ENCODE data around the gene C1QTNF9B. TPM values are rescaled to one million over a fixed set of nuclear protein-coding genes. Genes with fewer than 3 reads are reported as not detected.
"Not testable (repeated sequence)": the region's sequence is repeated elsewhere in the genome, so short reads cannot be mapped to it uniquely, and the experiment has no call there.

C1QTNF9B gene
- total RNA-seq = 1 to 10 TPM in 1 of 4 donors, under 1 TPM in 2, not detected in 1; 0.27 to 1.1 (median 0.58) TPM

GRCh38 chr13:23897452-23897919, at the start of gene C1QTNF9B:
C1QTNF9B (minus strand) TSS chr13:23897502.
- intact Hi-C loops (cut with DNase I; ENCODE audit: low total_unique reads) = not testable (repeated sequence)
- in situ Hi-C loops (cut with MboI; ENCODE audit: low sequenced_read_pairs in 4 of 4) = loop anchor here in 1 of 4 donors (25.0 kb wide), 1 partner anchor 310 kb away; no protein-coding TSS in a partner anchor

GRCh38 chr13:23946900-23947299, 49.6 kb upstream of the C1QTNF9B start:
- Histone ChIP-seq H3K4me1 (no peaks in the 10 kb centered on the region), H3K27ac (no peak overlapping the region), H3K27me3 (no peaks in the 10 kb centered on the region), H3K9me3 (no peaks in the 10 kb centered on the region), H3K4me3 (no peak overlapping the region), H3K36me3 (no peaks in the 10 kb centered on the region)
- in situ Hi-C loops (cut with MboI; ENCODE audit: low sequenced_read_pairs in 4 of 4) = no loop called here
- ATAC-seq (no peak), DNase-seq (no peak)
- TF ChIP-seq POLR2A (IDR thresholded peaks at IDR 0.05) (no peak), CTCF (IDR thresholded peaks at IDR 0.05 in 4 of 5, conservative IDR thresholded peaks at IDR 0.05 in 1 of 5) (no peak)
- intact Hi-C loops (cut with DNase I; ENCODE audit: low total_unique reads) = no loop called here

More at GRCh38 chr13:23897452-23897919, at the start of gene C1QTNF9B:
- not testable (repeated sequence) for ATAC-seq, H3K36me3 ChIP-seq, DNase-seq, H3K4me1 ChIP-seq, H3K27me3 ChIP-seq, H3K4me3 ChIP-seq, H3K27ac ChIP-seq, H3K9me3 ChIP-seq

GRCh38 chr13:23946067-23946466, 48.8 kb upstream of the C1QTNF9B start:
- H3K4me3 ChIP-seq = no peak overlapping the region
- no peak for DNase-seq
- intact Hi-C loops (cut with DNase I; ENCODE audit: low total_unique reads) (no loop called here), in situ Hi-C loops (cut with MboI; ENCODE audit: low sequenced_read_pairs in 4 of 4) (no loop called here)
- no peaks in the 10 kb centered on the region for H3K36me3 ChIP-seq
- no peaks in the 10 kb centered on the region for H3K27me3 ChIP-seq
- TF ChIP-seq POLR2A (IDR thresholded peaks at IDR 0.05) (no peak), CTCF (IDR thresholded peaks at IDR 0.05 in 4 of 5, conservative IDR thresholded peaks at IDR 0.05 in 1 of 5) (no peak)
- ATAC-seq = no peak
- H3K27ac ChIP-seq = no peak overlapping the region
- no peaks in the 10 kb centered on the region for H3K9me3 ChIP-seq
- H3K4me1 ChIP-seq = no peaks in the 10 kb centered on the region

GRCh38 chr13:23945612-23946011, 48.3 kb upstream of the C1QTNF9B start:
- Histone ChIP-seq H3K27me3 (no peaks in the 10 kb centered on the region), H3K9me3 (no peaks in the 10 kb centered on the region), H3K36me3 (no peaks in the 10 kb centered on the region), H3K4me1 (no peaks in the 10 kb centered on the region), H3K27ac (no peak overlapping the region), H3K4me3 (no peak overlapping the region)
- ATAC-seq (no peak), DNase-seq (no peak)
- in situ Hi-C loops (cut with MboI; ENCODE audit: low sequenced_read_pairs in 4 of 4) = no loop called here
- TF ChIP-seq CTCF (IDR thresholded peaks at IDR 0.05 in 4 of 5, conservative IDR thresholded peaks at IDR 0.05 in 1 of 5) (no peak), POLR2A (IDR thresholded peaks at IDR 0.05) (no peak)
- intact Hi-C loops (cut with DNase I; ENCODE audit: low total_unique reads) = no loop called here

GRCh38 chr13:23941211-23941610, 43.9 kb upstream of the C1QTNF9B start:
- DNase-seq (no peak), ATAC-seq (no peak)
- intact Hi-C loops (cut with DNase I; ENCODE audit: low total_unique reads) (no loop called here), in situ Hi-C loops (cut with MboI; ENCODE audit: low sequenced_read_pairs in 4 of 4) (no loop called here)
- Histone ChIP-seq H3K27ac (no peak overlapping the region), H3K36me3 (no peaks in the 10 kb centered on the region), H3K4me1 (no peaks in the 10 kb centered on the region), H3K9me3 (no peaks in the 10 kb centered on the region), H3K4me3 (no peak overlapping the region), H3K27me3 (no peaks in the 10 kb centered on the region)
- TF ChIP-seq CTCF (IDR thresholded peaks at IDR 0.05 in 4 of 5, conservative IDR thresholded peaks at IDR 0.05 in 1 of 5) (no peak), POLR2A (IDR thresholded peaks at IDR 0.05) (no peak)

- DNase-seq; H3K36me3 ChIP-seq; H3K4me3 ChIP-seq; H3K9me3 ChIP-seq; H3K4me1 ChIP-seq; H3K27me3 ChIP-seq; in situ Hi-C loops (cut with MboI; ENCODE audit: low sequenced_read_pairs in 4 of 4); H3K27ac ChIP-seq; ATAC-seq; intact Hi-C loops (cut with DNase I; ENCODE audit: low total_unique reads): not testable (repeated sequence)
Measured at GRCh38 chr13:23939666-23940065, 42.4 kb upstream of the C1QTNF9B start.

Measured in gastrocnemius medialis (tissue), 4 donors.